H9 (cell line): ENCODE data around the gene ABLIM1. TPM values are rescaled to one million over a fixed set of nuclear protein-coding genes. Genes with fewer than 3 reads are reported as not detected.

Source experiments
- DNase-seq: peaks from one replicate; pipeline ENCODE4 v3.0.0-alpha.2; 2017
- H2AFZ ChIP-seq: one replicate; pipeline ENCODE4 v1.6.1; 2013; ENCODE audit warnings: mild to moderate bottlenecking, low read length, control low read depth, moderate library complexity
- H2AK5ac ChIP-seq: 2 replicates; pipeline ENCODE4 v1.6.1; 2013; ENCODE audit warnings: low read length, control low read depth, mixed read lengths; ENCODE audit not compliant: insufficient read length
- H2BK120ac ChIP-seq: one replicate; pipeline ENCODE4 v1.6.1; 2013; ENCODE audit warnings: low read depth, mild to moderate bottlenecking, low read length, control low read depth, inconsistent platforms; ENCODE audit not compliant: poor library complexity, severe bottlenecking
- H2BK12ac ChIP-seq: 2 replicates; pipeline ENCODE4 v1.6.1; 2013; ENCODE audit warnings: low read length, control low read depth, mixed read lengths, low read depth; ENCODE audit not compliant: insufficient read length
- H2BK15ac ChIP-seq: 2 replicates; pipeline ENCODE4 v1.6.1; 2013; ENCODE audit warnings: low read depth, low read length, control low read depth
- H2BK20ac ChIP-seq: one replicate; pipeline ENCODE4 v1.6.1; 2013; ENCODE audit warnings: low read depth, mild to moderate bottlenecking, low read length, control low read depth, inconsistent platforms; ENCODE audit not compliant: poor library complexity, severe bottlenecking
- H2BK5ac ChIP-seq: 2 replicates; pipeline ENCODE4 v1.6.1; 2013; ENCODE audit warnings: low read length, control low read depth, mixed read lengths; ENCODE audit not compliant: insufficient read length
- H3K14ac ChIP-seq: 2 replicates; pipeline ENCODE4 v1.6.1; 2013; ENCODE audit warnings: low read length, control low read depth; ENCODE audit not compliant: insufficient read depth
- H3K18ac ChIP-seq: 2 replicates; pipeline ENCODE4 v1.6.1; 2013; ENCODE audit warnings: low read depth, mild to moderate bottlenecking, mixed read lengths, low read length, control low read depth; ENCODE audit not compliant: insufficient read length
- H3K23ac ChIP-seq: 2 replicates; pipeline ENCODE4 v1.6.1; 2013; ENCODE audit warnings: low read length, control low read depth, mixed read lengths, low read depth; ENCODE audit not compliant: insufficient read length
- H3K23me2 ChIP-seq: 2 replicates; pipeline ENCODE4 v1.6.1; 2013; ENCODE audit warnings: low read depth, mild to moderate bottlenecking, mixed read lengths, low read length, control low read depth; ENCODE audit not compliant: insufficient read length, poor library complexity, severe bottlenecking
- H3K27ac ChIP-seq: 2 replicates; pipeline ENCODE4 v1.5.1; 2013; ENCODE audit warnings: low read length, control low read depth, mixed read lengths, low read depth; ENCODE audit not compliant: insufficient read length
- H3K27me3 ChIP-seq: 2 replicates; pipeline ENCODE4 v1.6.1; 2013; ENCODE audit warnings: low read length, control low read depth, inconsistent platforms; ENCODE audit not compliant: insufficient read depth
- H3K4ac ChIP-seq: 2 replicates; pipeline ENCODE4 v1.6.1; 2013; ENCODE audit warnings: low read depth, mild to moderate bottlenecking, control low read depth, inconsistent platforms, low read length, moderate library complexity
- H3K4me1 ChIP-seq: 2 replicates; pipeline ENCODE4 v1.6.1; 2013; ENCODE audit warnings: low read length, control low read depth, inconsistent platforms; ENCODE audit not compliant: insufficient read depth
- H3K4me2 ChIP-seq: 2 replicates; pipeline ENCODE4 v1.6.1; 2013; ENCODE audit warnings: low read length, control low read depth, mixed read lengths; ENCODE audit not compliant: insufficient read length, insufficient read depth
- H3K56ac ChIP-seq: 2 replicates; pipeline ENCODE4 v1.6.1; 2013; ENCODE audit warnings: low read depth, mild to moderate bottlenecking, mixed read lengths, low read length, control low read depth; ENCODE audit not compliant: insufficient read length
- H3K79me1 ChIP-seq: 2 replicates; pipeline ENCODE4 v1.6.1; 2013; ENCODE audit warnings: low read depth, mild to moderate bottlenecking, moderate library complexity, low read length, control low read depth, inconsistent platforms; ENCODE audit not compliant: insufficient read depth, poor library complexity, severe bottlenecking
- H3K79me2 ChIP-seq: 2 replicates; pipeline ENCODE4 v1.6.1; 2013; ENCODE audit warnings: low read length, control low read depth, inconsistent platforms; ENCODE audit not compliant: insufficient read depth
- H3K9ac ChIP-seq: 2 replicates; pipeline ENCODE4 v1.6.1; 2013; ENCODE audit warnings: low read length, control low read depth, mixed read lengths; ENCODE audit not compliant: insufficient read length; ENCODE audit errors: extremely low read depth
- H3K9me3 ChIP-seq: one replicate; pipeline ENCODE4 v1.6.1; 2013; ENCODE audit warnings: low read depth, low read length, inconsistent platforms; ENCODE audit not compliant: control insufficient read depth
- H3T11ph ChIP-seq: one replicate; pipeline ENCODE4 v1.6.1; 2013; ENCODE audit warnings: mild to moderate bottlenecking, low read length, control low read depth, inconsistent platforms
- H4K20me1 ChIP-seq: one replicate; pipeline ENCODE4 v1.6.1; 2013; ENCODE audit not compliant: control insufficient read depth, insufficient read length, insufficient read depth
- H4K5ac ChIP-seq: 2 replicates; pipeline ENCODE4 v1.6.1; 2013; ENCODE audit warnings: low read depth, mild to moderate bottlenecking, mixed read lengths, low read length, control low read depth; ENCODE audit not compliant: insufficient read length
- H4K8ac ChIP-seq: replicated peaks from 2 replicates; pipeline ENCODE4 v1.6.1; 2013; ENCODE audit warnings: low read length, control low read depth, mixed read lengths, low read depth; ENCODE audit not compliant: insufficient read length
- H4K91ac ChIP-seq: 2 replicates; pipeline ENCODE4 v1.6.1; 2013; ENCODE audit warnings: low read depth, mild to moderate bottlenecking, moderate library complexity, mixed read lengths, low read length, control low read depth; ENCODE audit not compliant: insufficient read length
- H3K27ac Mint-ChIP-seq, 3 experiments: 2 replicates in 2 of 3; 3 replicates in 1 of 3; pipeline ENCODE4 v1.8.0; 2020 to 2021; ENCODE audit warnings: mixed read lengths in 3 of 3, mild to moderate bottlenecking in 1 of 3, moderate library complexity in 1 of 3
- H3K27me3 Mint-ChIP-seq: 2 replicates; pipeline ENCODE4 v1.8.0; 2021; ENCODE audit warnings: low read depth, mild to moderate bottlenecking, moderate library complexity, mixed read lengths
- H3K36me3 Mint-ChIP-seq, 3 experiments: 2 replicates in 2 of 3; 3 replicates in 1 of 3; pipeline ENCODE4 v1.8.0; 2020 to 2021; ENCODE audit warnings: low read depth in 3 of 3, mixed read lengths in 3 of 3; ENCODE audit not compliant: insufficient read depth in 1 of 3
- H3K4me1 Mint-ChIP-seq, 2 experiments: 2 replicates each; pipeline ENCODE4 v1.8.0; 2020; ENCODE audit warnings: mixed read lengths in 2 of 2
- H3K4me3 Mint-ChIP-seq, 2 experiments: 2 replicates in 1 of 2; 3 replicates in 1 of 2; pipeline ENCODE4 v1.8.0; 2020 to 2021; ENCODE audit warnings: mild to moderate bottlenecking in 2 of 2, mixed read lengths in 2 of 2, moderate library complexity in 1 of 2
- H3K9me3 Mint-ChIP-seq, 2 experiments: 2 replicates in 1 of 2; 3 replicates in 1 of 2; pipeline ENCODE4 v1.8.0; 2020; ENCODE audit warnings: mild to moderate bottlenecking in 2 of 2, mixed read lengths in 2 of 2, moderate library complexity in 1 of 2
- CTCF ChIP-seq: fragments of 200-600 bp; sonication (generic); conservative IDR thresholded peaks from 3 replicates; pipeline ENCODE4 v1.8.0; 2021; ENCODE audit warnings: antibody characterized with exemption, mild to moderate bottlenecking
- WGBS: extraction: QIAGEN DNeasy Blood & Tissue Kit; methylation state at CpG from one replicate; pipeline ENCODE4 v1.1.7; 2013; ENCODE audit warnings: missing lambda C conversion rate, low lambda C conversion rate, mixed read lengths; ENCODE audit not compliant: insufficient read length; ENCODE audit errors: extremely low coverage; 5-methylcytosine and 5-hydroxymethylcytosine counted together
- total RNA-seq: library from RNA; stranded (reverse); gene quantifications from 2 replicates; pipeline ENCODE4 v1.2.1, GENCODE V29; 2021

The ABLIM1 gene
- total RNA-seq, 1 experiment from 2014 or later: 32.1 TPM

- H3K27me3 Mint-ChIP-seq: no peaks in the 10 kb centered on the region
- H3K36me3 Mint-ChIP-seq: peaks cover 3 to 5% (median 4%) of the 10 kb centered on the region in 3 experiments; a peak in 5 of 7 replicates
- no peak overlapping the region for H2AFZ ChIP-seq
- H3K4me1 ChIP-seq: no peaks in the 10 kb centered on the region; the same call in 1 of the 2 replicates
- H3K4me2 ChIP-seq: no peak overlapping the region
- no peak overlapping the region for H3K9ac ChIP-seq
- H4K20me1 ChIP-seq: no peaks in the 10 kb centered on the region
- no peak overlapping the region for H2BK20ac ChIP-seq
- no peak overlapping the region for H2BK12ac ChIP-seq
- no peak overlapping the region for H3K14ac ChIP-seq
- peak overlapping the region in 1 of 3 experiments; percentile 19; a peak in 2 of 7 replicates for H3K27ac Mint-ChIP-seq
- no peak overlapping the region for H2BK15ac ChIP-seq
- no peak overlapping the region for H2BK5ac ChIP-seq
- H3K23me2 ChIP-seq: no peaks in the 10 kb centered on the region
- no peak overlapping the region for H2AK5ac ChIP-seq
- no peaks in the 10 kb centered on the region for H3K9me3 Mint-ChIP-seq
- no peak overlapping the region for H3K56ac ChIP-seq
- no peak overlapping the region for H3K23ac ChIP-seq
- H3K4me3 Mint-ChIP-seq: no peak overlapping the region
- H3K4ac ChIP-seq: no peak overlapping the region
- H3K79me1 ChIP-seq: no peaks in the 10 kb centered on the region
- no peak overlapping the region for H4K5ac ChIP-seq
- no peak overlapping the region for H4K8ac ChIP-seq
- peaks cover 4 to 5% of the 10 kb centered on the region in 2 experiments for H3K4me1 Mint-ChIP-seq
- H3T11ph ChIP-seq: no peak overlapping the region
- no peaks in the 10 kb centered on the region for H3K27me3 ChIP-seq
- WGBS: no CpG with 5 or more reads among the region's 8 CpGs
- no peaks in the 10 kb centered on the region; the same call in 1 of the 2 replicates for H3K79me2 ChIP-seq
- no peaks in the 10 kb centered on the region for H3K9me3 ChIP-seq
- no peak for TF ChIP-seq CTCF
- DNase-seq: no peak
- no peak overlapping the region for H3K18ac ChIP-seq
- no peak overlapping the region for H4K91ac ChIP-seq
- H2BK120ac ChIP-seq: no peak overlapping the region
- no peak overlapping the region for H3K27ac ChIP-seq
Observed at GRCh38 chr10:114499630-114500190, 158.4 kb downstream of the ABLIM1 start.
